Fibroblast of villous mesenchyme (primary cell): ENCODE measurements around the gene STX5. TPM values are rescaled to one million over a fixed set of nuclear protein-coding genes. Genes with fewer than 3 reads are reported as not detected.

ENCODE experiments used
- DNase-seq: peaks from one replicate; pipeline ENCODE4 v3.0.0-alpha.2; 2010; ENCODE audit warnings: low read depth
- H3K4me3 ChIP-seq: 2 replicates; pipeline ENCODE4 v1.5.1; 2011; ENCODE audit warnings: low read depth, mild to moderate bottlenecking, low read length
- total RNA-seq: library from RNA; depleted of rRNA; stranded (reverse); fragments of >200 nt; gene quantifications from 2 replicates; pipeline ENCODE4 v1.2.3, GENCODE V29; 2012
- TF ChIP-seq, protein P1 (sequence below): IDR thresholded peaks from 2 replicates; pipeline ENCODE4 v1.5.1; 2012; ENCODE audit warnings: low read depth, mild to moderate bottlenecking, low read length; ENCODE audit not compliant: insufficient read depth

Gene STX5
- total RNA-seq, 1 donor: 47.5 TPM

DNA sequence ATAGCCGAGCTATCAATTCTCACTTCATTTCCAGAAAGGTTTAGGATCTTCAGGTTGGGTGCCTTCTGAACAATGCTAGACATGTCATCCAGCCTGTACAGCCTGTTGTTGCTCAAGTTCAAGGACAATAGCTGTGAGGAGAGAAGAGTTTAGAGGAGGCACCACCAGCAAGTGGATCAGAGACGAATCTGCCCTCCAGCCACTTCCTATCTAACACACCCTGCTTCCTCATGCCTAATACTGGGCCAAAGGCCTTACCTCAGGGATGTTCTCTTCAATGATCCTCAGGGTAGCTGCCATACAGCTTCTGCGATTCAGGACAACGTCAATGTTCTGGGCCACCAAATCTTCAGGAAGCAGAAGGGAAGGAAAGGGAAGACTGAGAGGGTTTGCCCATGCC is 30.8 kb downstream of the STX5 start:
- no peak for DNase-seq
- H3K4me3 ChIP-seq: no peak overlapping the region
- TF ChIP-seq, protein P1, sequence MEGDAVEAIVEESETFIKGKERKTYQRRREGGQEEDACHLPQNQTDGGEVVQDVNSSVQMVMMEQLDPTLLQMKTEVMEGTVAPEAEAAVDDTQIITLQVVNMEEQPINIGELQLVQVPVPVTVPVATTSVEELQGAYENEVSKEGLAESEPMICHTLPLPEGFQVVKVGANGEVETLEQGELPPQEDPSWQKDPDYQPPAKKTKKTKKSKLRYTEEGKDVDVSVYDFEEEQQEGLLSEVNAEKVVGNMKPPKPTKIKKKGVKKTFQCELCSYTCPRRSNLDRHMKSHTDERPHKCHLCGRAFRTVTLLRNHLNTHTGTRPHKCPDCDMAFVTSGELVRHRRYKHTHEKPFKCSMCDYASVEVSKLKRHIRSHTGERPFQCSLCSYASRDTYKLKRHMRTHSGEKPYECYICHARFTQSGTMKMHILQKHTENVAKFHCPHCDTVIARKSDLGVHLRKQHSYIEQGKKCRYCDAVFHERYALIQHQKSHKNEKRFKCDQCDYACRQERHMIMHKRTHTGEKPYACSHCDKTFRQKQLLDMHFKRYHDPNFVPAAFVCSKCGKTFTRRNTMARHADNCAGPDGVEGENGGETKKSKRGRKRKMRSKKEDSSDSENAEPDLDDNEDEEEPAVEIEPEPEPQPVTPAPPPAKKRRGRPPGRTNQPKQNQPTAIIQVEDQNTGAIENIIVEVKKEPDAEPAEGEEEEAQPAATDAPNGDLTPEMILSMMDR: no peak

DNA sequence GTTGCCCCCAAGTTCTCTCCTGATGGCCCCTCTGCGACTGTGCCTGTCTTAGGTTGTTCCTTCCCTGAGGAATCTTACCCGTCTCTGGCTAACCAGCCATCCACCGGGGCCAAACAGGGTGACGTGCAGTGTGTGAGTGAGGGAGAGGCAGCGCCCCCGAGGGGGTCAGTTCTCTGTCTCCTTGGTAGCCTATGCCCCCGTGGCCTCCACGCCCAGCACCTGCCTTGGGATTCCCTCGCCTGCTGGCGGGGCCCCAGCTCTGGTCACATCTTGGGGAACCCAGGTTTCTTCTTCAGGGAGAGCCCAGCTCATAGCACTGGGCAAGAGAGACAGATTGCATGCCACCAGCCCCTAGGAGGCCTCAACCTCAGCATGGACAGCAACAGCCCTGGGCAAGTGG is 32.4 kb downstream of the STX5 start:
- TF ChIP-seq, protein P1: no peak
- no peak overlapping the region for H3K4me3 ChIP-seq
- no peak for DNase-seq

GRCh38 chr11:62796281-62796680 is 35.6 kb downstream of the STX5 start:
- DNase-seq: no peak
- H3K4me3 ChIP-seq: no peak overlapping the region
- TF ChIP-seq, protein P1: no peak

DNA sequence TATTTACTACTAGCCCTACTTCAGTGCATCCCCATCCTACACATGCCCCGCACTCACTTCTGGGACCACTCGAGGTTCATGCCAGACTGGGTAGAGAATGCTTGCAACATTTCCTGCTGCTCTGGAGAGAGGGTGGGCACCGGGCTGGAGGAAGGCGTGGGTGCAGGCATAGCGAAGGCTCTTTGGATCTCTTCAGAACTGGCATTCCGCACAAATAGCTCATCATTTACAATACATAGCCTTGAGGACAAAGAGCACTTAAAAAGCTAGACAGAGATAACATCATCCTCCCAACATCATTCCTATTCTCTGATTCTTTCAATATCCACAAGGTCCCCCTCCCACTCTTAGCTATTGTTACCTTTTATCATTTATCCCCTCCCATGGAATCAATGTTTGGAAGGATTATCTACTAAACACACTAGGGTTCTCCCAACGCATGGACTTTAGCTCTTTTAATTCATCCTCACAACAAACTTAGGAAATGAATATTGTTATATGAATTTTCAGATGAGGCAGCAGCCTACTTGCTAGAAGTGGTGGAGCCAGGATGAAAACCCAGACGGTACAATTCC is 37.6 kb downstream of the STX5 start:
- H3K4me3 ChIP-seq: no peak overlapping the region
- TF ChIP-seq, protein P1: no peak
- DNase-seq: no peak

GRCh38 chr11:62792202-62792575 is 39.7 kb downstream of the STX5 start:
- peak overlapping the region; percentile 71 for H3K4me3 ChIP-seq
- TF ChIP-seq, protein P1: no peak
- DNase-seq: no peak

- DNase-seq: peak; percentile 80
- peak within 1 kb of the TSS; percentile 71 for H3K4me3 ChIP-seq
- TF ChIP-seq, protein P1: no peak
Observed at GRCh38 chr11:62791501-62792201, 40.2 kb downstream of the STX5 start, which contains the start of gene TMEM223. Gene TMEM223, minus strand, starts transcription at chr11:62792006. Its CDS starts 12 bp downstream, at chr11:62791994.
